SW 1271 (cell line): Measurements from ENCODE around the gene CHCHD4.

Experiments
- DNase-seq, 2 experiments: peaks; one replicate each; lab custom pipeline; 2025; lab: John Stamatoyannopoulos, UW

The CHCHD4 gene

DNA sequence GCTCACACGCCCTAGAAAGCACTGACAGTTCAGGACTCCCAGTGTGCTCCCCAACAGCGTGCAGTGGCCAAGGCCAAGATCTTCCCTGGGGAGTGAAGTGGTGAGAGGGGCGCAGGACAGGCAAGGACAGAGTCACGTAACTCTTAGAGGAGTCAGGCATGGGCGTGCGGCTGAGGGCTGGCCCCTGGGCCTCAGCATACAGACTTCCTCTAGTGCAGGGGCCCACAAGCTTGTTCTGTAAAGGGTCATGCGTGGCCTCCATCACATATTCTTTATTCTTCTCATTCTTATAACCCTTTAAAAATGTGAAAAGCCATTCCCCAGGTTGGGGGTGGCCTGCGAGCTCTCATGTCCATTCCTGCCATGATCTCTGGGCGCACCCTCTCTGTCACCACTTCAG lies 25.4 kb upstream of the CHCHD4 start:
- DNase-seq: no peak

DNA sequence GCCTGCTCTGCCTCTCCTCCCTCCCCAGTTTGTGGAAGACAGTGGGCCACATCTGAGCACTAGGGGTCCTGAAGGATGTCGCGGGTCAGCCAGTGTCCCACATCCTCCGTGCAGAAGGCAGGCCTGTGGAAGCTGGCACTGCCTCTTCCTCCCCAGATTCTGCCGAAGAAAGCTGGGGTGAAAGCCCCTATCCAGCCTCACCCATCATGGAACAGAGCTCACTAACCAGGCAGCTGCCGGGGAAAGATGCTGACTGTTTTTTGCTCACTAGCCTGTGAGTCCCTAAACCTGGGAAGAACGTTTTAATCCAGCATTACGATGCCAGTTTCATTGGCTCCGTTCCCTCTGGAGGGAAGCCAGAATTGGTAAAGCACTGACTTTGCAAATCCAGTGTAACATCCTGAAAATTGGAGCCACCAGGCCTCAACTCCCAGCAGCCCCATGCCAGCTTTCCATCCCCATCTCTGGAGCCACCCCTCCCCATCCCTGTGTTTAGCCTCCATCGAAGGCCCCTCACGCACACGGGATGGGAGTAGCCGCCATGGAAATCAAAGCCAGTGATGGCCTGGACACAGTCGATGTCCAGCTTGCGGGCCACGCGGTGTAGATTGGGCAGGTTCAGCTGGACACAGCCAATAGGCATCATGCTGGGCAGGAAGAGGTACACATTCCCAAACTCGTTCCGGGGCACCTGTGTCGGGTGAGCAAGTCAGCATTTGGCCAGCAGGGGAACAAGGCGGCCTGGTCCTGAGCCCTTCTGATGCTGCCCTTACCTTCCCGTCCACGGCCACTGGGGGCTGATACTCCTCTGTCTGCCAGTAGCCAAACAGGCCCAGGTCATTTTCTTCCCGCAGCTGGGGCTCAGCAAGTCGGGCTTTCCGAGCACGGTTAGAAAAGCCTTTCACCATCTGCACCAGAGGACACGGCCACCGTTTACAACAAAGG lies 23.6 kb upstream of the CHCHD4 start:
- DNase-seq: no peak

DNA sequence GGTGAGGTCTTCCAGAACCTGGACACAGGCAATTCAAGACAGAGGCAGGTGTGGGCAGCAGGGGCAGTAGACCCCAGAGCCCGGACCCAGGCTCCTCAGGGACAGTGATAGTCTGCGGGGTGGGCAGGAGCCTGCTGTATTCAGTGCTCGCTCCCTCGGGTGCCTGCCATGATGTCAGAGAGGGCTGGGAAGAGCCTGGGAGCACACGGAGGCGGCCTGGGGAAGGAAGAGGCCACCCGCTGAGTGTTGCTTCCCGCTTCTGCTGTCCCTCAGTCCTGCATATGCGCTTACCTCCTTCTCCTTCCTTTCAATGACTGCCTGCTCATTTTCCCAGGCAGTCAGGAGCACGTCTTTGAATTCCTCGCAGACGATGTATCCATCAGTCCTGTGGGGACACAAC lies 22.9 kb upstream of the CHCHD4 start:
- DNase-seq: no peak

DNA sequence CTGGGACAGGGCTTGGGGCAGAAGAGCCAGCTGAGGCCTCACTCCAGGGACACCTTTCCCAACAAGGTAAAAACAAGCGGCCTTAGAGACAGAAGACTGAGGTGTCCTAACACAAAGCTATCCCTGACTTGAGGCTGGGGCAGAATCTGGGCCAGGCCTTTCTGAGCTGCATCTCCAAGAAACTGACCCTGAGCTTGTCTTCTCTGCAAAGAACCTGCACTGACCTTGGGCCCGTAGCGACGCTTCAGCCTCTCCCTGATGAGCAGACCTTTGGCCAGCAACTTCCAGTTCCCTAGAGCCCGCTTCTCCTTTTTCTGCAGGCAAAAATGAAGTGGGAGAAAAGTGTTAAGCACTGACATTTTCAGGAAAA lies 22.4 kb upstream of the CHCHD4 start:
- DNase-seq: no peak

DNA sequence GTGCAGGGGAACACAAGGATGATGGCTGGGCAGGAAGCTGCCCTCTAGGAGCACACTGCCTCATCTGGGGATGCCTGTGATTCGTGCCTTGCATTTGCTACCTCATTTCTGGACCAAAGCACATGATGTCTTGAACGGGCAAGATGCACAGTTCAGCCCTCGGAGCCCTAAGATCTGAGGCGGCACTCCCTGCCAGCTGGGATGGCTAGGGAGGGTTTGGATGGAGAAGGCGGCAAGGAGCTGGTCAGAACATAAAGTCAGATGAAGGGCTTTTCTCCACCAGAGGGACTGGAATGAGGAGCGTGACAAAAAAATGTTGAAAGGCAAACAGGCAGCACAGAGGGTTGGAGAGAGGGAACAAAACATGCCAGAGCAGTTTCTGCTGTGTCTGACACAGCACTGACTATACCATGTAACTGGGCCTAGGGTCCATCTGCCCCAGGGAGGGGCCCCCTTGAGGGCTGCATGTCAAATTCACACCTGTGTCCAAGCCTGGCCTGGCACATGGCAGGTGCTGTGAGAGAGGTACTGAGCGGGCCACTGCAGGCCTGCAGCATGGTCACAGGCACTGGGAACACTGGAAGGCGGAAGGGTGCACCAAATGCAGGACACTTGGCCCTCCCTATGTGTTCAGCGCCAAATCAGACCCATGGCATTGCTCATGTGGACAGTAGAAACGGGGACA lies 21.9 kb upstream of the CHCHD4 start:
- DNase-seq: no peak

DNA sequence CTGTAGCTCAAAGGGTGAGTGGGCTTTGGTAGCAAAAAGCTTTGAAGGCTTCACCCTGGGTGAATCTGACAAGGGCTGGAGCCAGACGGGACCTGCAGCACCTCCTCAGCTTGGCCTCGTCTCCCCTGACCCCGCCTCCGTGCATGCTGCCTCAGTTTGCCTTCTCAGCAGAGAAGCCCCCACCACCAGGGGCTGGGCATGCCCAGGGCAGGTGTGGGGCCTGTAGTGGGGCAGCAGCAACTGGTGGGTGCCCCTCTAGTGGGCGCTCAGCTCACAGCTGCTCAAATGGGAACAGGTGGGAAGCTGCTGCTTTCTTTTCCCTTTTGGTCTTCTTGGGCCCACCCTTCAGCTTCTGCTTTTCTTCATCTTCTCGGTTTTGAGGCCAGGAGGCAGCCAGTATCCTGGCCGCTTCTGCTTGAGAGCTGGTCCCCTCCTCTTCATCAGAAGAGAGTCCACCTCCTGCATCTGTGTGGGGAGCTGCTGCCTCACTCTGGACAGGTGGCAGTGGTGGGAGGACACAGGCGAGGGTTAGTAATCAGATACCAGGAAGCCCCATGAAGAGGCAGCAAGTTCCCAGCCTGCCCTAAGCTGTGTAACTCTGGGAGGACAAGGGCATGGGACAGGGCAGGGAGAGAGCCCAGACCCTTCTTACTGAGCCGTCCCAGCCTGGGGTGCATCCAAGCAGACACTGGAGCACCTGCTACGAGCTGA lies 21.2 kb upstream of the CHCHD4 start:
- no peak for DNase-seq

DNA sequence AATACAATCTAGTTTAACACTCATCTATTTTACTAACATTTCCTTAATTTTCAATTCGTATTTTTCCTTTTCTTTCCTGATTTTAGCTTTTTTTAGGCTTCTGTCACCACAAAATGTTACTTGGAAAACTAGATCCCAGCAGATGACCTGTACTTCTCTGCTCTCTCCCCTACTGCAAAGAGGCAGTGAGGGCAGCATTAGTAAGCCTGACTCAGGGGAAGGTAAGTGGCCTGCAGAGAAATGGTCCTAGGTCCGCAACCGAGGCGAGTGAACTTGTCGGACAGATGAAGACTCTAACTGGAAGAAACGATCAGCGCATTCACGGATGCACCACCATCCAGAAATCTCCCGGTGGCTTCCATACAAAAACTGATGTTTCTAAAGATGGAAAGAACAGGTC lies 20.6 kb upstream of the CHCHD4 start:
- DNase-seq: no peak

DNA sequence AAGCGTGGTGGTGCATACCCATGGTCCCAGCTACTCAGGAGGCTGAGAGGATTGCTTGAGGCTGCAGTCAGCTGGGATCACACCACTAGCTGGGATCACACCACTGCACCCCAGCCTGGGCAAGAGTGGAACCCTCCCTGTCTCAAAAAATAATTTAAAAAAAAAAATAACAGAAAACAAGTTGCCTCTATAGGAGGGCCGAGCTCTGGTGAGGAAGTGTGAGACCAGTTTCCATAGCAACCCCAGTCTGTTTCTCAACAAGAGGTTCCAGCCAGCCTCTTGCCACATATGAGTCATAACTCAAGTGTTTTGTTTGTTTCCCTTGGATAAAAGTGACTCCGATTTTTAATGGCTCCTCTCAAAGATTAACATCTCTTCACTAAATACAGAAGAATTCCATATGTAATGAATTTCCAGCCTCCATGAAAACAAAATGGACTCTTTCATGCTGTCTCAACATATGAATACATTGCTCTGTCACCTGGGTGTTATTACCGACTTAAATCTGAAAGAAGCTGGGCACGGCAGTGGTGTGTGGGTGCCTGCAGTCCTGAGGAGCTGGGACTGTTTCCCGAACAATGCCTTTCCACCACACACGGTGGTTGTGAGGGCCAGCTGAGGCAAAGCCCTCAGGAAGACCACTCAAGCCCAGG lies 19.9 kb upstream of the CHCHD4 start:
- peak; percentile 97 to 98 for DNase-seq

DNA sequence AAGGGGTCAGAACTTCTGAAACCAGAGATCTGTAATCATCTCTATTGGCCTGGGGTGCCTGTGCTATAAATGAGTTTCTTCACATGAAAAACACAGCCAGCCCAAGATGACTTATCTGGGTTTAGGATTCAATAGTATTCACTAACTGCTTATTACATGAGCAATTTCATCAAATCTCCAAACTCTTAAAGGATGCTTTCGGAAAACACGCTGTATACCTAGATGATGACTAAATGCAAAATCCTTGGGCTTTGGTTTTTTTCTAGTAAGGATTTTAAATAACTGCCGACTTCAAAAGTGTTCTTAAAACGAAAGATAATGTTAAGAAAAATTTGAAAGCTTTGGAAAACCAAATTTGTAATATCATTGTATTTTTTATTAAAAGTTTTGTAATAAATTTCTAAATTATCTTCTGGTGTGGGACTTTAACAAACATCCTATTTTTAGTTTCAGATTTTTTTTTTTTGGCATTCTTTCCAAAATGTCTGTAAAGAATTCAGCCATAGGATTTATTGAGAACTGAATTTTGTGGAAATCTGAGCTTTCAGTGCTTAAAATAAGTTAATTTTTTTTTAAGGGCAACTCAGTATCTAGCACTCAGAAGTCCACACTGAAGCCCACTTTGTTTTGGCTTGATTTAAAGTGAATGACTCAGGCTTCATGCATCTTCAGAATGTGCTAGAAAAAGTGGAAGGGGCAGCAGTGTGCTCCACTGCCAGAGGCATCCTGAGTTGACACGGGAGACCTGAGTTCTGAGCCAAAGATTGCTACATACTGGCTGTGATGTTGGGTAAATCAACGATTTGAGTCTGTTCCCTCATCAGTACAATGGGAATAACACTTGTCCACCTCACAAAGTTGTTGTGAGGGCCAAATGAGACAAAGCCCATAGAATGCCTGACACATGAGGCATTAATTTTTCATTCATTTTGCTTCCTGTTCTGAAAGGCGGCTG lies 18.9 kb upstream of the CHCHD4 start:
- DNase-seq: peak; percentile 72 to 89

DNA sequence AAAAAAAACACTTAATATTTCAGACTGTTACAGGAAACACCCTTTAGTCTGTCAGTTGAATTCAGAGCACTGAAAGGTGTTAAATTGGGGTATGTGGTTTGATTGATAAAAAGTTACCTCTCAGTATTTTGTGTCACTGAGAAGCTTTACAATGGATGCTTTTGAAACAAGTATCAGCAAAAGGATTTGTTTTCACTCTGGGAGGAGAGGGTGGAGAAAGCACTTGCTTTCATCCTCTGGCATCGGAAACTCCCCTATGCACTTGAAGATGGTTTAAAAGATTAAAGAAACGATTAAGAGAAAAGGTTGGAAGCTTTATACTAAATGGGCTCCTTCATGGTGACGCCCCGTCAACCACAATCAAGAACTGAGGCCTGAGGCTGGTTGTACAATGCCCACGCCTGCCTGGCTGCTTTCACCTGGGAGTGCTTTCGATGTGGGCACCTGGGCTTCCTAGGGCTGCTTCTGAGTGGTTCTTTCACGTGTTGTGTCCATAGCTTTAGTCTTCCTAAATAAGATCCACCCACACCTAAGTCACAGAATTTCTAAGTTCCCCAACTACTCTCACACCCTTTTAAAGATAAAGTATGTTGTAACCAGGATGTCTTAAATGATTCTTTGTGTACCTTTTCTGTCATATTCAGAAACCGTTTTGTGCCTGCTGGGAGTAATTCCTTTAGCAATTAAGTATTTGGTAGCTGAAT lies 18.0 kb upstream of the CHCHD4 start:
- no peak for DNase-seq

DNA sequence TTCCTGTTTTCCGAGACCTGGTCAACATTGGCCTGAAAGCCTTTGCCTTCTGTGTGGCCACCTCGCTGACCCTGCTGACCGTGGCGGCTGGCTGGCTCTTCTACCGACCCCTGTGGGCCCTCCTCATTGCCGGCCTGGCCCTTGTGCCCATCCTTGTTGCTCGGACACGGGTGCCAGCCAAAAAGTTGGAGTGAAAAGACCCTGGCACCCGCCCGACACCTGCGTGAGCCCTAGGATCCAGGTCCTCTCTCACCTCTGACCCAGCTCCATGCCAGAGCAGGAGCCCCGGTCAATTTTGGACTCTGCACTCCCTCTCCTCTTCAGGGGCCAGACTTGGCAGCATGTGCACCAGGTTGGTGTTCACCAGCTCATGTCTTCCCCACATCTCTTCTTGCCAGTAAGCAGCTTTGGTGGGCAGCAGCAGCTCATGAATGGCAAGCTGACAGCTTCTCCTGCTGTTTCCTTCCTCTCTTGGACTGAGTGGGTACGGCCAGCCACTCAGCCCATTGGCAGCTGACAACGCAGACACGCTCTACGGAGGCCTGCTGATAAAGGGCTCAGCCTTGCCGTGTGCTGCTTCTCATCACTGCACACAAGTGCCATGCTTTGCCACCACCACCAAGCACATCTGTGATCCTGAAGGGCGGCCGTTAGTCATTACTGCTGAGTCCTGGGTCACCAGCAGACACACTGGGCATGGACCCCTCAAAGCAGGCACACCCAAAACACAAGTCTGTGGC lies 17.1 kb upstream of the CHCHD4 start:
- DNase-seq: no peak

DNA sequence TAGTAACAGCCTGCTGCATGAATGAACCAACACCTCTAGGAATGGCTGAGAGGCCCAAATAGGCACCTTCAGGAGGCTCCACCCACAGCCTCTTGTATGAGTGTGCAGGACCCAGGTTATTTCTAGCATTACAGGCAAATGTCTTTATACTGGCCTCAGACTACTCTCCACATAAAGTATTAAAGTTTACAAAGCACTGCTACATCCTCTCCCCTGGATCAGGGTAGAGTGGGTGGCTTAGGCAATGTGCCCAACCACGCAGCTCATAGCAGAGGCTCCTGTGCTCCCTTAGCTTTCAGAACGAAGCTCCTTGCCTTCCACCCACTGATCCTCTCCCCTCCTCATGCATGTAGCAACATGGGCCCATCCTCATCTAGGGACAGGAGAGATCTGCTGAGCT lies 16.5 kb upstream of the CHCHD4 start:
- DNase-seq: no peak

DNA sequence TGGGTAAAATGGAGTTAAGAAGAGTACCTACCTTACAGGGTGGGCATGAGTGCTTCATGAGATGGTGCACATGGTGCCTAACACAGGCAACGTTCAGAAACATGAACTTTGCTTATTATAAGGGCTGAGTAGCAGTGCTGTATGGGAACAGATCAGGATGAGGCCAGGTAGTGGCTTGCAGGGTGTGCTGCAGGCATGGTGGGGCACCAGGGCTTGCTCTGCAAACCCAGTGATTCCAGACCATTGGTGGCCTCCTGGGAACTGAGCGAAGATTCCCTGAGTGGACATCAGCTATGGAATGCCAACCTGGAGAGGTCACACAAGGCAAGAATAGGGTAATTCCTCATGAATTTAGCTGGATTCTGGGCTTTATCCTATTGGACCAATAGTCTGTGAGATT lies 16.0 kb upstream of the CHCHD4 start:
- no peak for DNase-seq

DNA sequence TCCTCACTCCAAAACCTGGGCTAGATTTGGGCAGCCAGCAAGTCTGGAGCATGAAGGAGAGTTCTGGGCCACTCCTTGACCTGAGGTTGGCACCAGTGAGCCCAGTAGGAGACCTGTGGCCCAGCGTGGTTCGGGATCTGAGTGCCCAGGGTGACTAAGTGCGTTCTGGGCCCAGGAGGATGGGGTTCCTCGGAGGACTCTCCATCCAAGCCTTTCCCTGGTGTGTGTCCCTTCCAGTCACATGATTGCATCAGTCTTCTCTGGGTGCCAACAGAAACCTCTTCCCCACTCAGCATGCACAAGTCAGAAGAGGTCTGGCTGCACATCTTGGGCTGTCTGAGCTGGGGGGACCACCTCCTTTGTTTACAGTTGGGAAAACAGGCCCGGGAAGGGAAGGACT lies 15.1 kb upstream of the CHCHD4 start:
- no peak for DNase-seq

DNA sequence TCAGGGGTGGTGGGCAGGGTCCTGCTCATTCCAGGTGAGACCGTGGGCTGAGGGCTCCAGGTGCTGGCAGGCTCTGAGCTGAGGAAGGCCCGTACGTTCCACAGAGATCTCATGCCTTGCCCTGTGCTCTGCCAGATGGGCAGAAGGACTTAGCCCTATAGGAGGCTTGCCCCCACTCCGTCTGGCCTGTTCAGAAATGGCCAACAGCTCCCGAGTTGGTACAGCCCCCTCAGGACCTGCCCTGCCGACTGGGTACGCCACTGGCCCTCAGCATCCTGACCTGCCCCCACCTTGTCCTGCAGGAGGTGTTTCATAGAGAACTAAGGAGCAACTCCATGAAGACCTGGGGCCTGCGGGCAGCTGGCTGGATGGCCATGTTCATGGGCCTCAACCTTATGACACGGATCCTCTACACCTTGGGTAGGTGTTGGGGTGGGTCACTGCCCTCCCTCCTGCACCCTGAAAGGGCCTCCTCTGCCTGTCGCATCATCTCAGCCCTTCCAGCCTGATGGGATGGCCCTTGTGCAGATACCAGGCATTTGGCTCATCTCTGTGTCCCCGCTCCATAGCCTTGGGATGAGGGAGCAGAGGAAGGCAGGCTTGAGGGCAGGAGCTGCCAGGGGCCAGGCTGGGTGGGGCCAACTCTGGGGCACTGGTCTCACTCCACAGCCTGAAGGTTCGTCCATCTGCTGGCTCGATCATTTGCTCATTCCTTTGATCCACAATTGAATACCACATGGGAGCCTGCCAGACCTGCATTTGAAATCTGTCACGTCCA lies 14.4 kb upstream of the CHCHD4 start:
- DNase-seq: no peak

DNA sequence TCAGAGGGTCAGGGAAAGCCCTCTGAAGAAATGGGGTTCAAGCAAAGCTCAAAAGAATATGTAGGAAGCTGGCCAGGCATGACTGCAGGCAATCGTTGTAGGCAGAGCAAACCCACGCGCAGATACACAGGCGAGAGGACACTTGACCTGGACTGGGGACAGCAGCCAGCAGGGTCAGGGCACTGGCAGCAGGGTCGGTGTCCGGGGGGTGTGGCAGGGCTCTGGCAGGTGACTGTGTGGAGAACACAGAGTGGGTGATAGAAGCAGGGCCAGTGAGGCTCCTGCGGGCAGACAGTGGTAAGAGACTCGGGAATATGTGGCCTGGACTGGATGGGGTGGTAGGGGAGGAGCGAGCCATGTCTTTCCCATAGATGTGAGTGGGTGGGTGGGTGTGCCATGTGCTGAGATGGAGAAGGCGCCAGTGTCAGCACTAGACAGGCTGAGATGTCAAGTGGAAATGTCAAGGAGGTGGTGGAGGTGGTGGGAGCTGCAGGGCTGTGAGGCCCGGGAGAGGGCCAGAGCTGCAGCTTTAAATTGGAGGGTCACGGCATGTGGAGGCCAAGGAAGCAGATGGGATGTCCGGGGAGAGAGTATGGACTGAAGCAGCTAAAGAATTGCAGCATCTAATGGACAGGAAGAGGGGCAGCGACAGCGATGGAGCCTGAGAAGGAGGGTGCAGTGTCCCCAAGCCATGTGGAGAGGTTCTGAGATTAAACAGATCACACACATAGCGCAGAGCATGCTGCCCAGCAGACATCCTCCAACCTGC lies 13.6 kb upstream of the CHCHD4 start:
- DNase-seq: no peak

DNA sequence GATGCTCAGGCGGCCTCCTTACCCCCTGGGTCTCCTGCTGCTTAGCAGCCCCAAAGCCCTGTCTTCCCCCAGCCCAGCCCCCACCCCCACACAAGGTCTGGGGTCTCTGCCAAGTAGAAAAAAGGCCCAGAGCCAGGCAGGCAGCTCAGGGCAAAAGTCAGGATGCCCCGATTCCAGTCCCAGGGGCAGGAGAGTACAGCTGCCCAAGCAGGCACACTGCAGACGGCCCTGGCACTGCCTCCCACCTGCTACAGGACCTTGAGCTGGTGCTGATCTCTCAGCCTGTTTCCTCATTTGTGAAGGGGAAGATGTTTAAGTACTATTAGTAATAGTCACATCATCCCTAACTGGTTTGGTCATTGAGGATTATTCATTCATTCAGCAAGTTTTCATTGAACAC lies 12.8 kb upstream of the CHCHD4 start:
- DNase-seq: no peak

DNA sequence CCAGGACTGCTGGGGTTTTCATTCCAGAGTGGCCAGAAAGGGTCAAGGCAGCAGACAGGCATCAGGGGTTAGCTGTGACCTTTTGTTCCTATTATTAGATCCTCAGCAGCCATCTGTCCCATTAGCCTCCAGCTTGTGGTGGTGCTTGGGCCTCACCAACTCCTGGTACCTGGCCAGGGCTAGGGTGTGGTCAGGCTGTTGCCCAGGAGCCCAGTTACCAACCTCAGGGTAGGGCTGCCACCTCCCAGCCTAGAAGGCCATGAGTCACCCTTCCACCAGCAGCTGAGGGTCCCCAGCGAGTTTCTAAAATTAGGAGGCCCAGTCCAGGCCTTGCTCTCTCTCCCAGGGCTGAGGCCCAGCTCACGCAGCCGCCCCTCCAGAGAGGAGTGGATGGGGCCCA lies 12.3 kb upstream of the CHCHD4 start:
- DNase-seq: no peak
